ENCODE measurements around the gene ILF3. TPM values are rescaled to one million over a fixed set of nuclear protein-coding genes. Genes with fewer than 3 reads are reported as not detected.

ILF3 gene
- total and polyA plus RNA-seq, 2 of the 13 experiments (the other 11 are each of a cell fraction or from before 2014, with no cell fraction given), result 120 to 173 TPM

GRCh38 chr19:10717356-10718204 lies 63.4 kb downstream of the ILF3 start, which contains the start of gene DNM2 (continued):
- TF ChIP-seq ZBTB25 (CRISPR knock-in tag; IDR thresholded peaks at IDR 0.05) (0 out of 2 replicates have a peak, but pooled peaks have one; percentile 13), ZNF251 (CRISPR knock-in tag; IDR thresholded peaks at IDR 0.05) (0 out of 2 replicates have a peak, but pooled peaks have one; percentile 46), ARID5B (CRISPR knock-in tag; IDR thresholded peaks at IDR 0.05) (peak; percentile 39; the same call in 1 of the 2 replicates), ZNF740 (CRISPR knock-in tag; IDR thresholded peaks at IDR 0.05) (no peak), ZNF441 (CRISPR knock-in tag; IDR thresholded peaks at IDR 0.05; ENCODE audit: borderline replicate concordance) (peak; percentile 31; the same call in 1 of the 2 replicates), MXI1 (IDR thresholded peaks at IDR 0.05; ENCODE audit: borderline replicate concordance, low read depth, low read length) (peak; percentile 61; the same call in 1 of the 3 replicates), PAXIP1 (CRISPR knock-in tag; conservative IDR thresholded peaks at IDR 0.05) (peak; percentile 24; the same call in 1 of the 2 replicates), ZFY (CRISPR knock-in tag; IDR thresholded peaks at IDR 0.05) (peak; percentile 17; the same call in 1 of the 2 replicates), SRSF4 (IDR thresholded peaks at IDR 0.05; ENCODE audit: low read depth, low read length, poor library complexity, severe bottlenecking) (no peak), PBX2 (CRISPR knock-in tag; IDR thresholded peaks at IDR 0.05) (peak; percentile 98), RFXAP (CRISPR knock-in tag; IDR thresholded peaks at IDR 0.05; ENCODE audit: borderline replicate concordance) (peak; percentile 85), ZNF331 (CRISPR knock-in tag; IDR thresholded peaks at IDR 0.05) (peak; percentile 66; the same call in 1 of the 2 replicates), DRAP1 (CRISPR knock-in tag; IDR thresholded peaks at IDR 0.05) (peak; percentile 45), FOXK1 (CRISPR knock-in tag; IDR thresholded peaks at IDR 0.05; ENCODE audit: borderline replicate concordance, low read depth) (peak; percentile 89; the same call in 1 of the 2 replicates), ZNF335 (CRISPR knock-in tag; IDR thresholded peaks at IDR 0.05) (peak; percentile 95), MAF1 (CRISPR knock-in tag; IDR thresholded peaks at IDR 0.05; ENCODE audit: borderline replicate concordance) (no peak), CREM (IDR thresholded peaks at IDR 0.05) (peak; percentile 93), CREM (CRISPR knock-in tag; IDR thresholded peaks at IDR 0.05) (no peak)

Measured in HepG2 (cell line).